ENCODE results near the gene TRNT1.

The TRNT1 gene

DNA sequence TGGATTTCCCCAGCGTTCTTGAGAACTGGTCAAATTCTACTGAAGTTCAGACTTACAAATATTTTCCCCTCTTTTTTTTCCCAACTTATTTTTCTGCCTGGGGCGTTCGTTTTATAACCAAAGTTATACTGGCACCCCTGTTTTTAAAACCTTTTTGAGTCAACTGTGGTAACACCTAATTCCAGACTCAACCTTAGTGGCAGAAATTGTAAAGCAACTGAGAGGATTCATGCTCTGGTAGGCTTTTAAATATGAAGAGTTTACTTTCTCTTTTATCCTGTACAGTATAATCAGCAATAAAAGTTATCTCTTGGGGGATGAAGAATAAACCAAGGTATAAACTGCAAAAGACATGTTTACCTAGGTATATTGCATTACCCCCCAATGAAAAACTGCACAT is 18.9 kb upstream of the TRNT1 start:
- H3K36me3 ChIP-seq (ENCODE audit: insufficient read depth, low read length): no peaks in the 10 kb centered on the region
- no peak overlapping the region for H2AFZ ChIP-seq (ENCODE audit: low read depth, low read length)
- no peak overlapping the region for H3K4me2 ChIP-seq (ENCODE audit: insufficient read depth, low read length)
- no peaks in the 10 kb centered on the region for H4K20me1 ChIP-seq (ENCODE audit: insufficient read depth, low read length)
- DNase-seq (no peak), ATAC-seq (ENCODE audit: insufficient read depth, low read depth) (no peak)
- H3K79me2 ChIP-seq (ENCODE audit: insufficient read depth, low read length): no peaks in the 10 kb centered on the region
- H3K27me3 ChIP-seq (ENCODE audit: insufficient read depth, low read length, poor library complexity): no peaks in the 10 kb centered on the region
- H3K9me3 ChIP-seq (ENCODE audit: insufficient read depth, low read length, severe bottlenecking): no peaks in the 10 kb centered on the region
- no peak overlapping the region for H3K27ac ChIP-seq (ENCODE audit: low read length)
- TF ChIP-seq, protein P1, sequence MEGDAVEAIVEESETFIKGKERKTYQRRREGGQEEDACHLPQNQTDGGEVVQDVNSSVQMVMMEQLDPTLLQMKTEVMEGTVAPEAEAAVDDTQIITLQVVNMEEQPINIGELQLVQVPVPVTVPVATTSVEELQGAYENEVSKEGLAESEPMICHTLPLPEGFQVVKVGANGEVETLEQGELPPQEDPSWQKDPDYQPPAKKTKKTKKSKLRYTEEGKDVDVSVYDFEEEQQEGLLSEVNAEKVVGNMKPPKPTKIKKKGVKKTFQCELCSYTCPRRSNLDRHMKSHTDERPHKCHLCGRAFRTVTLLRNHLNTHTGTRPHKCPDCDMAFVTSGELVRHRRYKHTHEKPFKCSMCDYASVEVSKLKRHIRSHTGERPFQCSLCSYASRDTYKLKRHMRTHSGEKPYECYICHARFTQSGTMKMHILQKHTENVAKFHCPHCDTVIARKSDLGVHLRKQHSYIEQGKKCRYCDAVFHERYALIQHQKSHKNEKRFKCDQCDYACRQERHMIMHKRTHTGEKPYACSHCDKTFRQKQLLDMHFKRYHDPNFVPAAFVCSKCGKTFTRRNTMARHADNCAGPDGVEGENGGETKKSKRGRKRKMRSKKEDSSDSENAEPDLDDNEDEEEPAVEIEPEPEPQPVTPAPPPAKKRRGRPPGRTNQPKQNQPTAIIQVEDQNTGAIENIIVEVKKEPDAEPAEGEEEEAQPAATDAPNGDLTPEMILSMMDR (IDR thresholded peaks at IDR 0.05; ENCODE audit: borderline replicate concordance, extremely low read depth, low read length, poor library complexity, severe bottlenecking): no peak
- TF ChIP-seq EZH2 (IDR thresholded peaks at IDR 0.05; ENCODE audit: borderline replicate concordance, low read depth, low read length, severe bottlenecking): no peak
- no peaks in the 10 kb centered on the region for H3K4me1 ChIP-seq (ENCODE audit: insufficient read depth, low read length)
- H3K9ac ChIP-seq (ENCODE audit: low read depth, low read length): no peak overlapping the region
- no peak overlapping the region for H3K4me3 ChIP-seq (ENCODE audit: low read depth in 1 of 2, low read length in 2 of 2)

DNA sequence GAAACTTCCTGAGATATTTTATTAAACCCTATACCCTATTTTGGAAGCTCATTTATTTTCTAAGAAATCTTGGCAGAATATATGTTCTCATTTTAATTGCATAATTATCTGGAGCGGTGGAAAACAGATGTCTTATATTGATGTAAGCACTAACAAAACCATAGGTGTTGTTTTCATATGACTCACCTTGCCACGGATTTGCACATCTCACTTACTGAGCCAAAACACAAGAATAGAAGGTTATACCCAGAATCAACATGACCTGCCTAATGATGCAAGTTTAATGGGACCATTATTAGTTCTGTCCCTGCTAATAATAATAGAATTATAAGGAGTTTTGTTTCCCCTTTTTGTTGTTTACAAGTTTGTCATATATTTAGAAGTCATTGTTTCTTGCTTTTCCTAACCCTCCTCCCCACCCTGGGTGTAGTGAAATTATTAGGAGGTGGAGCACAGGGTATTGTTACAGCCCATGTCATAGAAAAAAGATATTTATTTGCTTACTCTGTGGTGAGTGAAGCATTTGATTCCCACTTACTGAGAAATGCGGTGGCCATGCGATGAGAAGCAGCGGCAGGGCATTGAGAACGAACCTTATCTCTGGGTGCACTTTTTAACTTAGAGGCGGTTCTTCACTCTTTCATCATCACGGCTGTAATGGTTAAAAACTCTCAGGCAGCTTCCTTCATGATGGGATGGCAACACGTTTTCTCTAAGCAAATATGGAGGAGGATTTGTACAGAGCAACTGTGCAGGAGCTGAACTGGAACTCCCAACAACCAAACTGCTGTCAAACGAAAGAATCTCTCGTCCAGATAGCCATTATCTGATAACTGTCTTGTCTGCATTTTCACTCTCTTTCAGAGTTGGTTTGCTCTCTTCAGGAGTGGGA is 17.1 kb upstream of the TRNT1 start:
- ATAC-seq (ENCODE audit: insufficient read depth, low read depth) (no peak), DNase-seq (no peak)
- H2AFZ ChIP-seq (ENCODE audit: low read depth, low read length): no peak overlapping the region
- H3K9ac ChIP-seq (ENCODE audit: low read depth, low read length): no peak overlapping the region
- H3K4me2 ChIP-seq (ENCODE audit: insufficient read depth, low read length): no peak overlapping the region
- no peaks in the 10 kb centered on the region for H3K4me1 ChIP-seq (ENCODE audit: insufficient read depth, low read length)
- H3K27me3 ChIP-seq (ENCODE audit: insufficient read depth, low read length, poor library complexity): no peaks in the 10 kb centered on the region
- no peaks in the 10 kb centered on the region for H3K36me3 ChIP-seq (ENCODE audit: insufficient read depth, low read length)
- TF ChIP-seq, protein P1 (IDR thresholded peaks at IDR 0.05; ENCODE audit: borderline replicate concordance, extremely low read depth, low read length, poor library complexity, severe bottlenecking): no peak
- no peak for TF ChIP-seq EZH2 (IDR thresholded peaks at IDR 0.05; ENCODE audit: borderline replicate concordance, low read depth, low read length, severe bottlenecking)
- no peaks in the 10 kb centered on the region for H3K9me3 ChIP-seq (ENCODE audit: insufficient read depth, low read length, severe bottlenecking)
- no peak overlapping the region for H3K27ac ChIP-seq (ENCODE audit: low read length)
- no peak overlapping the region for H3K4me3 ChIP-seq (ENCODE audit: low read depth in 1 of 2, low read length in 2 of 2)
- H3K79me2 ChIP-seq (ENCODE audit: insufficient read depth, low read length): no peaks in the 10 kb centered on the region
- no peaks in the 10 kb centered on the region for H4K20me1 ChIP-seq (ENCODE audit: insufficient read depth, low read length)

DNA sequence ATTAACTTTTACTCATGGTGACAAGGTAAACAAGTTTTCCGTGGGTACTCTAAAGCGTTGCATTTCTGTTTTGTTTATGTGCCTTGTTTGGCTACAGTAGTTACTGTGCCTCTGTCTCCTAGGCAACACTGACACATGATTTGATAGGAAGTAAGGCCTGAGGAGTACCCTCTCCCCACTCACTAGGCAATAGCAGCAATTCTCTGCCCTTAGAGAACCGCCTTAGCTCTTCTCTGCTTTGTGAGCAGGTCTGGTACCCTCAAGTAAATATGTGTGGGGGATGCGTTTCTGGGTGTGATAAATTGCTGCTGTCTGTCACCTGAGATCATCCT is 16.5 kb upstream of the TRNT1 start, which contains the start of gene IL5RA:
Gene IL5RA (minus strand): TSS at position 76 of the 332 bp plus-strand sequence. CDS start 5,390 bp downstream, outside the sequence.
- H3K4me1 ChIP-seq (ENCODE audit: insufficient read depth, low read length): no peaks in the 10 kb centered on the region
- no peak within 1 kb of the TSS for H3K4me3 ChIP-seq (ENCODE audit: low read depth in 1 of 2, low read length in 2 of 2)
- TF ChIP-seq, protein P1 (IDR thresholded peaks at IDR 0.05; ENCODE audit: borderline replicate concordance, extremely low read depth, low read length, poor library complexity, severe bottlenecking): no peak
- TF ChIP-seq EZH2 (IDR thresholded peaks at IDR 0.05; ENCODE audit: borderline replicate concordance, low read depth, low read length, severe bottlenecking): no peak
- H3K9ac ChIP-seq (ENCODE audit: low read depth, low read length): no peak within 1 kb of the TSS
- DNase-seq: no peak
- H2AFZ ChIP-seq (ENCODE audit: low read depth, low read length): no peak within 1 kb of the TSS
- no peaks in the 10 kb centered on the region for H3K9me3 ChIP-seq (ENCODE audit: insufficient read depth, low read length, severe bottlenecking)
- H4K20me1 ChIP-seq (ENCODE audit: insufficient read depth, low read length): no peaks in the 10 kb centered on the region
- H3K27ac ChIP-seq (ENCODE audit: low read length): no peak within 1 kb of the TSS
- no peak within 1 kb of the TSS for H3K4me2 ChIP-seq (ENCODE audit: insufficient read depth, low read length)
- no peaks in the 10 kb centered on the region for H3K79me2 ChIP-seq (ENCODE audit: insufficient read depth, low read length)
- no peaks in the 10 kb centered on the region for H3K27me3 ChIP-seq (ENCODE audit: insufficient read depth, low read length, poor library complexity)
- no peak for ATAC-seq (ENCODE audit: insufficient read depth, low read depth)
- no peaks in the 10 kb centered on the region for H3K36me3 ChIP-seq (ENCODE audit: insufficient read depth, low read length)
